ENCODE measurements around the gene PCDHAC2.

DNA sequence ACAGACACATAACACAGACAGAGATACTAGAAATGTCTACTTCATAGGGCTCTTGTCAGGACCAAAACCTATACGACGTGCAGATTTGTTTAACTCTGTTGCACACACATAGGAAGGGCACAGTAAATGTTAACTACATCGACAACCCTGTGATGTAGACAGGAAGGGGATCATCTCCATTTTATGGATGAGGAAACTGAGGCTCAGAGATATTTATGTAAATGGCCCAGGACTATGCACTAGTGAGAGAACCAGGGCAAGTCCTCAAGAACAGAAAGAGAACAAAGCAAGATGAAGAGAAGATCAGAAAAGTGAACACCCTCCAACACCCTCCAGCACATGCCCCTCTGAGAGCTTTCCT, 36.3 kb downstream of the PCDHAC2 start:
- TF ChIP-seq CTCF (IDR thresholded peaks at IDR 0.05) (no peak), POLR2A (IDR thresholded peaks at IDR 0.05) (no peak)
